Spleen (tissue), 11 donors: ENCODE measurements around the gene AFTPH. TPM values are rescaled to one million over a fixed set of nuclear protein-coding genes. Genes with fewer than 3 reads are reported as not detected.

Experiments
- DNase-seq: peaks from one replicate; pipeline ENCODE4 v3.0.0-alpha.2; 2020
- H3K27ac ChIP-seq, 8 donors: fragments of 200-600 bp; sonication (generic) in 7 of 8; 1 replicate in 4 of 8; 2 replicates in 4 of 8; pipeline versions ENCODE4 v1.5.0 to v1.8.0; 2016 to 2021; ENCODE audit warnings: inconsistent platforms in 4 of 8, mild to moderate bottlenecking in 4 of 8, moderate library complexity in 1 of 8
- H3K27me3 ChIP-seq, 7 donors: fragments of 200-600 bp; sonication (generic) in 6 of 7; replicated peaks in 1 of 7; 1 replicate in 4 of 7; 2 replicates in 3 of 7; pipeline versions ENCODE4 v1.5.0 to v1.8.0; 2016 to 2021; ENCODE audit warnings: inconsistent platforms in 3 of 7, mild to moderate bottlenecking in 1 of 7
- H3K36me3 ChIP-seq, 6 donors: fragments of 200-600 bp; sonication (generic) in 5 of 6; 1 replicate in 4 of 6; 2 replicates in 2 of 6; pipeline versions ENCODE4 v1.5.0 to v1.8.0; 2016 to 2021; ENCODE audit warnings: inconsistent platforms in 2 of 6
- H3K4me1 ChIP-seq, 6 donors: fragments of 200-600 bp; sonication (generic) in 5 of 6; 1 replicate in 3 of 6; 2 replicates in 3 of 6; pipeline versions ENCODE4 v1.5.0 to v1.8.0; 2016 to 2021; ENCODE audit warnings: inconsistent platforms in 3 of 6
- H3K4me3 ChIP-seq, 8 donors: fragments of 200-600 bp; sonication (generic) in 7 of 8; 1 replicate in 4 of 8; 2 replicates in 4 of 8; pipeline versions ENCODE4 v1.5.0 to v1.8.0; 2016 to 2021; ENCODE audit warnings: inconsistent platforms in 4 of 8, mild to moderate bottlenecking in 4 of 8, moderate library complexity in 2 of 8
- H3K9me3 ChIP-seq, 8 donors: fragments of 200-600 bp; sonication (generic) in 7 of 8; 1 replicate in 4 of 8; 2 replicates in 4 of 8; pipeline versions ENCODE4 v1.5.0 to v1.8.0; 2016 to 2021; ENCODE audit warnings: inconsistent platforms in 4 of 8
- CTCF ChIP-seq, 11 experiments: fragments of 200-600 bp in 7 of 11; fragments of 450-650 bp in 4 of 11; sonication (generic) in 4 of 11; IDR thresholded peaks in 8 of 11; conservative IDR thresholded peaks in 3 of 11; 1 replicate in 7 of 11; 2 replicates in 4 of 11; pipeline versions ENCODE4 v1.4.0 to v1.8.0; 2016 to 2021; ENCODE audit warnings: antibody characterized with exemption in 11 of 11, inconsistent platforms in 4 of 11, mild to moderate bottlenecking in 1 of 11
- POLR2A ChIP-seq, 3 donors: fragments of 450-650 bp; IDR thresholded peaks; one replicate each; pipeline ENCODE4 v1.5.1; 2017; ENCODE audit warnings: antibody characterized with exemption in 3 of 3, mild to moderate bottlenecking in 1 of 3
- POLR2AphosphoS5 ChIP-seq, 3 donors: sonication (generic); formaldehyde crosslinking; IDR thresholded peaks; one replicate each; pipeline ENCODE4 v1.5.1; 2017; ENCODE audit warnings: antibody characterized with exemption in 3 of 3
- WGBS, 5 donors: extraction: QIAGEN DNeasy Blood & Tissue Kit in 3 of 5; methylation state at CpG; one replicate each; pipeline versions ENCODE4 v1.1.5 to v1.1.7; 2013 to 2018; 5-methylcytosine and 5-hydroxymethylcytosine counted together
- intact Hi-C: fragments of 100-400 bp; cut with DNase I; formaldehyde crosslinking; loops from one replicate; pipeline ENCODE4 v1.15.0; 2023; ENCODE audit warnings: low total_unique reads
- polyA plus RNA-seq, 3 donors: library from polyadenylated mRNA; stranded (reverse); fragments of 200-250 nt; gene quantifications; one replicate each; pipeline ENCODE4 v1.2.1, GENCODE V29; 2013
- total RNA-seq, 7 donors: library from RNA; depleted of rRNA in 3 of 7; stranded (reverse); fragments of >200 nt in 3 of 7; fragmentation: NEBNext Ultra II Directional in 4 of 7; extraction: Animal tissue kit (Norgen Biotek cat#: 25700) in 4 of 7; gene quantifications; one replicate each; pipeline versions ENCODE4 v1.1.0 to v1.2.1, GENCODE V29; 2016 to 2021
- donor health status: healthy with polysubstance abuse.
- donor health status: DM: no; HTN: no; CAD: no; lungs with moderate emphysema.
- donor health status: DM: no; HTN: no; CAD: no.
- donor health status: Bipolar disorder and iron deficiency.
- donor health status: healthy.
- donor health status: DM: no; HTN: no; CAD: no.
- donor health status: DM: yes; HTN: yes; CAD: no.

The AFTPH gene
- total and polyA plus RNA-seq, 10 donors = 36.9 to 71.1 (median 49.9) TPM

- TF ChIP-seq POLR2AphosphoS5 (IDR thresholded peaks at IDR 0.05) (peak; percentile 34 to 69 (median 60)), CTCF (IDR thresholded peaks at IDR 0.05 in 8 of 11, conservative IDR thresholded peaks at IDR 0.05 in 3 of 11) (peak in 7 of 11 experiments; percentile 19 to 69 (median 59)), POLR2A (IDR thresholded peaks at IDR 0.05) (no peak)
- H3K27me3 ChIP-seq = no peaks in the 10 kb centered on the region
- no peaks in the 10 kb centered on the region for H3K36me3 ChIP-seq
- H3K4me3 ChIP-seq = peak overlapping the region; percentile 34 to 74 (median 46)
- H3K27ac ChIP-seq = peak overlapping the region; percentile 60 to 90 (median 82)
- peak; percentile 96 for DNase-seq
- no peaks in the 10 kb centered on the region for H3K9me3 ChIP-seq
- WGBS, 5 donors = 3 to 16% (median 4%) methylated on average over 12 to 74 of the region's 74 CpGs
- peaks cover 10 to 37% (median 30%) of the 10 kb centered on the region in 6 donors for H3K4me1 ChIP-seq
- intact Hi-C loops = no loop called here
Observed at GRCh38 chr2:64609227-64609941, 85.3 kb downstream of the AFTPH start.

- 85 to 91% (median 88%) methylated on average over 3 of the region's 3 CpGs for WGBS, 5 donors
- Histone ChIP-seq H3K9me3 (no peaks in the 10 kb centered on the region), H3K27ac (peak overlapping the region in 7 of 8 donors; percentile 60 to 90 (median 84)), H3K27me3 (no peaks in the 10 kb centered on the region), H3K36me3 (no peaks in the 10 kb centered on the region), H3K4me1 (peaks cover 10 to 37% (median 30%) of the 10 kb centered on the region in 6 donors), H3K4me3 (peak overlapping the region in 6 of 8 donors; percentile 34 to 74 (median 50))
- DNase-seq = no peak
- intact Hi-C loops = no loop called here
- TF ChIP-seq POLR2AphosphoS5 (IDR thresholded peaks at IDR 0.05) (no peak), CTCF (IDR thresholded peaks at IDR 0.05 in 8 of 11, conservative IDR thresholded peaks at IDR 0.05 in 3 of 11) (no peak), POLR2A (IDR thresholded peaks at IDR 0.05) (no peak)
Observed at GRCh38 chr2:64609942-64610281, 85.8 kb downstream of the AFTPH start.

GRCh38 chr2:64610316-64610855 lies 86.3 kb downstream of the AFTPH start:
- intact Hi-C loops = no loop called here
- 95 to 98% (median 96%) methylated on average over 6 of the region's 6 CpGs for WGBS, 5 donors
- H3K9me3 ChIP-seq = no peaks in the 10 kb centered on the region
- no peaks in the 10 kb centered on the region for H3K36me3 ChIP-seq
- H3K4me3 ChIP-seq = no peak overlapping the region
- peaks cover 10 to 37% (median 30%) of the 10 kb centered on the region in 6 donors for H3K4me1 ChIP-seq
- H3K27ac ChIP-seq = no peak overlapping the region
- TF ChIP-seq POLR2A (IDR thresholded peaks at IDR 0.05) (no peak), POLR2AphosphoS5 (IDR thresholded peaks at IDR 0.05) (no peak), CTCF (IDR thresholded peaks at IDR 0.05 in 8 of 11, conservative IDR thresholded peaks at IDR 0.05 in 3 of 11) (no peak)
- no peaks in the 10 kb centered on the region for H3K27me3 ChIP-seq
- no peak for DNase-seq

DNA sequence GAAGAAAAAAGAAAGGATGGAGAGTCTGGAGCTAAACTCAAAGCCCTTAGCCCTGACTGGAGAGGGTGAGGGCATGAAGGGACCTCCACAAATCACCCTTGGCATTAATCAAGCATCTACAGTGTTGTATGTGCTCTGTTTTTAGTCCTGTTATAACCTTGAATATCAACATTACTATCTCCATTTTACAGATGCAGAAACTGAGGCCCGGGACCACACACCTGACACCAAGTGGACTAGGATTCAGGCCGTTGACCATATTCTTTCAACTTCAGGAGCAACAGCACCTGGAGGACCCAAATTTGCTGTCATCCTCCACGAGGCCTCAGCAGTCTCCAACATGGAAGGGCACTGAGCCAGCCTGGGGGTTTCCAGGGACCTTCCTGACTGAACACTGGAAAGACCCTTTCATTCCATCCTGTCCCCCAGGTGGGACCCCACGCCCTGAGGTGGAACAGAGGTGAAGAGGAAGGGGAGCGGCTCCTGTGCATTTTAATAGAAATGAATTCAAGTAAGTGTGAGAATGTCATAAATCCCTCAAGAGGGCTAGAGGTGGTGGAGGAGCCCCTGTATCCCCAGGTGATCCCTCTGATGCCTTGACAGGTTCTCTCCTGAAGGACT lies 88.6 kb downstream of the AFTPH start:
- Histone ChIP-seq H3K9me3 (no peaks in the 10 kb centered on the region), H3K36me3 (no peaks in the 10 kb centered on the region), H3K4me1 (peaks cover 1 to 21% (median 16%) of the 10 kb centered on the region in 6 donors), H3K27me3 (no peaks in the 10 kb centered on the region), H3K4me3 (no peak overlapping the region), H3K27ac (no peak overlapping the region)
- 60 to 92% (median 87%) methylated on average over 5 of the region's 5 CpGs for WGBS, 5 donors
- DNase-seq = no peak
- TF ChIP-seq CTCF (IDR thresholded peaks at IDR 0.05 in 8 of 11, conservative IDR thresholded peaks at IDR 0.05 in 3 of 11) (no peak), POLR2A (IDR thresholded peaks at IDR 0.05) (no peak), POLR2AphosphoS5 (IDR thresholded peaks at IDR 0.05) (no peak)
- intact Hi-C loops = no loop called here
